Measurements from ENCODE around the gene SARDH. TPM values are rescaled to one million over a fixed set of nuclear protein-coding genes. Genes with fewer than 3 reads are reported as not detected.

Gene SARDH
- polyA plus RNA-seq, 1 donor from 2014 or later, result not detected

DNA sequence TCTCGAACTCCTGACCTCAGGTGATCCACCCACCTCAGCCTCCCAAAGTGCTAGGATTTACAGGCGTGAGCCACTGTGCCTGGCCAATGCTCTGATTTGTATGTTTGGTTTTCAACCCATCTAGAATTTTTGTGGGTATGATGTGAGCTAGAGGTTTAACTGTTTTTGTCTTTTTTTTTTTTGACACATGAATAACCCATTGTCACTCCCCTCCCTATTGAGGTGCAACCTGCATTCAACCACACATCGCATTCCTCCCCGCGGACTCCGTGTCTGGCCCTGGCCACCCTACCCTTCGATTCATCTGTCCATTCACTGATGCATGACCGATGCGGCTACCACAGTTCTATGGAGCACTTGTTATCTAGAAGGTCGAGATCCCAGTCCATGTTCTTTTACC, 119.4 kb downstream of the SARDH start:
- Histone ChIP-seq H3K79me2 (replicated peaks; ENCODE audit: insufficient read depth, low read length) (no peaks in the 10 kb centered on the region), H3K36me3 (ENCODE audit: insufficient read depth, low read length) (no peaks in the 10 kb centered on the region), H4K20me1 (ENCODE audit: insufficient read depth) (no peaks in the 10 kb centered on the region), H3K9me2 (ENCODE audit: insufficient read depth, low read length) (no peaks in the 10 kb centered on the region), H3K4me3 (ENCODE audit: low read length) (no peak overlapping the region), H3K9ac (ENCODE audit: low read length) (no peak overlapping the region), H3K4me2 (ENCODE audit: low read length) (no peak overlapping the region), H3K27me3 (ENCODE audit: insufficient read depth, low read depth, low read length) (no peaks in the 10 kb centered on the region), H2AFZ (ENCODE audit: low read depth, low read length) (no peak overlapping the region), H3F3A (ENCODE audit: insufficient read depth, low read length, poor library complexity, severe bottlenecking) (no peaks in the 10 kb centered on the region), H3K27ac (ENCODE audit: low read length) (no peak overlapping the region), H3K9me3 (ENCODE audit: low read length) (no peaks in the 10 kb centered on the region)
- no peak for TF ChIP-seq EP300 (conservative IDR thresholded peaks at IDR 0.05; ENCODE audit: poor library complexity, severe bottlenecking)
- TF ChIP-seq TAF1 (IDR thresholded peaks at IDR 0.05; ENCODE audit: low read depth), result no peak
- no peak for TF ChIP-seq POLR2AphosphoS5 (IDR thresholded peaks at IDR 0.05)
- no peak for TF ChIP-seq RAD21 (conservative IDR thresholded peaks at IDR 0.05)
- TF ChIP-seq MXI1 (conservative IDR thresholded peaks at IDR 0.05; ENCODE audit: poor library complexity, severe bottlenecking), result no peak
- TF ChIP-seq SMC3 (conservative IDR thresholded peaks at IDR 0.05; ENCODE audit: poor library complexity), result no peak
- TF ChIP-seq EZH2 (IDR thresholded peaks at IDR 0.05; ENCODE audit: borderline replicate concordance, insufficient read depth, low read length, poor library complexity, severe bottlenecking), result no peak
- TF ChIP-seq, protein P1, sequence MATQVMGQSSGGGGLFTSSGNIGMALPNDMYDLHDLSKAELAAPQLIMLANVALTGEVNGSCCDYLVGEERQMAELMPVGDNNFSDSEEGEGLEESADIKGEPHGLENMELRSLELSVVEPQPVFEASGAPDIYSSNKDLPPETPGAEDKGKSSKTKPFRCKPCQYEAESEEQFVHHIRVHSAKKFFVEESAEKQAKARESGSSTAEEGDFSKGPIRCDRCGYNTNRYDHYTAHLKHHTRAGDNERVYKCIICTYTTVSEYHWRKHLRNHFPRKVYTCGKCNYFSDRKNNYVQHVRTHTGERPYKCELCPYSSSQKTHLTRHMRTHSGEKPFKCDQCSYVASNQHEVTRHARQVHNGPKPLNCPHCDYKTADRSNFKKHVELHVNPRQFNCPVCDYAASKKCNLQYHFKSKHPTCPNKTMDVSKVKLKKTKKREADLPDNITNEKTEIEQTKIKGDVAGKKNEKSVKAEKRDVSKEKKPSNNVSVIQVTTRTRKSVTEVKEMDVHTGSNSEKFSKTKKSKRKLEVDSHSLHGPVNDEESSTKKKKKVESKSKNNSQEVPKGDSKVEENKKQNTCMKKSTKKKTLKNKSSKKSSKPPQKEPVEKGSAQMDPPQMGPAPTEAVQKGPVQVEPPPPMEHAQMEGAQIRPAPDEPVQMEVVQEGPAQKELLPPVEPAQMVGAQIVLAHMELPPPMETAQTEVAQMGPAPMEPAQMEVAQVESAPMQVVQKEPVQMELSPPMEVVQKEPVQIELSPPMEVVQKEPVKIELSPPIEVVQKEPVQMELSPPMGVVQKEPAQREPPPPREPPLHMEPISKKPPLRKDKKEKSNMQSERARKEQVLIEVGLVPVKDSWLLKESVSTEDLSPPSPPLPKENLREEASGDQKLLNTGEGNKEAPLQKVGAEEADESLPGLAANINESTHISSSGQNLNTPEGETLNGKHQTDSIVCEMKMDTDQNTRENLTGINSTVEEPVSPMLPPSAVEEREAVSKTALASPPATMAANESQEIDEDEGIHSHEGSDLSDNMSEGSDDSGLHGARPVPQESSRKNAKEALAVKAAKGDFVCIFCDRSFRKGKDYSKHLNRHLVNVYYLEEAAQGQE (IDR thresholded peaks at IDR 0.05; ENCODE audit: borderline replicate concordance), result no peak
- TF ChIP-seq, protein P2, sequence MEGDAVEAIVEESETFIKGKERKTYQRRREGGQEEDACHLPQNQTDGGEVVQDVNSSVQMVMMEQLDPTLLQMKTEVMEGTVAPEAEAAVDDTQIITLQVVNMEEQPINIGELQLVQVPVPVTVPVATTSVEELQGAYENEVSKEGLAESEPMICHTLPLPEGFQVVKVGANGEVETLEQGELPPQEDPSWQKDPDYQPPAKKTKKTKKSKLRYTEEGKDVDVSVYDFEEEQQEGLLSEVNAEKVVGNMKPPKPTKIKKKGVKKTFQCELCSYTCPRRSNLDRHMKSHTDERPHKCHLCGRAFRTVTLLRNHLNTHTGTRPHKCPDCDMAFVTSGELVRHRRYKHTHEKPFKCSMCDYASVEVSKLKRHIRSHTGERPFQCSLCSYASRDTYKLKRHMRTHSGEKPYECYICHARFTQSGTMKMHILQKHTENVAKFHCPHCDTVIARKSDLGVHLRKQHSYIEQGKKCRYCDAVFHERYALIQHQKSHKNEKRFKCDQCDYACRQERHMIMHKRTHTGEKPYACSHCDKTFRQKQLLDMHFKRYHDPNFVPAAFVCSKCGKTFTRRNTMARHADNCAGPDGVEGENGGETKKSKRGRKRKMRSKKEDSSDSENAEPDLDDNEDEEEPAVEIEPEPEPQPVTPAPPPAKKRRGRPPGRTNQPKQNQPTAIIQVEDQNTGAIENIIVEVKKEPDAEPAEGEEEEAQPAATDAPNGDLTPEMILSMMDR (IDR thresholded peaks at IDR 0.05; ENCODE audit: poor library complexity, severe bottlenecking), result no peak

DNA sequence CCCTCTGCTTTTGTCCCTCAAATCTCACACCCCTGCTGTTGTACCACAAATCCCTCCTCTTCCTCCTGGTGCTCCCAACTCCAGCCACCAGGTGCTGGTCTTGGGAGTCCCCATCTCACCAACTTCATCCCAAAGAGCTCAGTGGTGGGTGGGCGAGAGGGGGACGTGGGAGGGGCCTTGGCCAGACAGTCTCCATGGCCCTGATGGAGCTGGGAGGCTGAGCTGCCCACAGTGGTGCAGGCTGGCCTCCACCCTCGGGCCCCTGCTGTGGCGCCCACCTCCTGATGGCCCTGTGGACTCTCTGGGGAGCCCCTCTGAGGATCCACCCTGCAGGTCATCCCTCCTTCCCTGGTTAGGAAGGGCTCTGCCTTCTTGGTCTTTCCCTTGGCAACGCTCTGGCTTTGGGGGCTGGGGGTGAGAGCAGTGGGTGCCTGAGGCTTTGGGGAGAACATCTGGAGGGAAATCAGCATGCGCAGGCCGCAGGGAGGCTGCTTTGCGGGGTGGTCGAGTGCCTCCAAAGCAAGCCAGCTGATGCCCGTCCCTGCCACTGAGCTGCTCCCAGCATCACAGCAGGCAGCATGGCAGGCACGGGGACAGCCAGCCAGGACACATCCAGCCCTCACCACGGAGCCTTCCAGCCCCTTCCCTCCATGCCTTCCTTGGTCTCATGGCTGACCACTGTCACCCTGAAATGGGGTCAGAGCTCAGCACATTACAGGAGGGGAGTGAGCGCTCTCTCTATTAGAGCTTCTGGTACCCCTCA, 121.3 kb downstream of the SARDH start:
- Histone ChIP-seq H3K27ac (ENCODE audit: low read length) (no peak overlapping the region), H3K9me2 (ENCODE audit: insufficient read depth, low read length) (no peaks in the 10 kb centered on the region), H3K9ac (ENCODE audit: low read length) (no peak overlapping the region), H2AFZ (ENCODE audit: low read depth, low read length) (no peak overlapping the region), H3K9me3 (ENCODE audit: low read length) (no peaks in the 10 kb centered on the region), H3K36me3 (ENCODE audit: insufficient read depth, low read length) (no peaks in the 10 kb centered on the region), H3K27me3 (ENCODE audit: insufficient read depth, low read depth, low read length) (peaks cover 3% of the 10 kb centered on the region), H4K20me1 (ENCODE audit: insufficient read depth) (no peaks in the 10 kb centered on the region), H3K4me2 (ENCODE audit: low read length) (no peak overlapping the region), H3K79me2 (replicated peaks; ENCODE audit: insufficient read depth, low read length) (no peaks in the 10 kb centered on the region), H3K4me3 (ENCODE audit: low read length) (no peak overlapping the region), H3F3A (ENCODE audit: insufficient read depth, low read length, poor library complexity, severe bottlenecking) (no peaks in the 10 kb centered on the region)
- TF ChIP-seq MXI1 (conservative IDR thresholded peaks at IDR 0.05; ENCODE audit: poor library complexity, severe bottlenecking) (no peak), SMC3 (conservative IDR thresholded peaks at IDR 0.05; ENCODE audit: poor library complexity) (no peak), EP300 (conservative IDR thresholded peaks at IDR 0.05; ENCODE audit: poor library complexity, severe bottlenecking) (no peak), POLR2AphosphoS5 (IDR thresholded peaks at IDR 0.05) (no peak), TAF1 (IDR thresholded peaks at IDR 0.05; ENCODE audit: low read depth) (no peak), RAD21 (conservative IDR thresholded peaks at IDR 0.05) (no peak), EZH2 (IDR thresholded peaks at IDR 0.05; ENCODE audit: borderline replicate concordance, insufficient read depth, low read length, poor library complexity, severe bottlenecking) (no peak)
- TF ChIP-seq, protein P1 (IDR thresholded peaks at IDR 0.05; ENCODE audit: borderline replicate concordance), result no peak
- TF ChIP-seq, protein P2 (IDR thresholded peaks at IDR 0.05; ENCODE audit: poor library complexity, severe bottlenecking), result no peak

Measured in neural cell (in vitro differentiated cells).